WTC11 (cell line): ENCODE results near the gene SEC61A1. TPM values are rescaled to one million over a fixed set of nuclear protein-coding genes. Genes with fewer than 3 reads are reported as not detected.

Source experiments
- ATAC-seq: fragments of 200-7000 bp; cut with Tn5 transposase; 2 replicates; pipeline ENCODE4 v1.10.0; 2021; ENCODE audit warnings: mild to moderate bottlenecking, moderate library complexity
- CTCF ChIA-PET: fragments of 300-600 bp; sonication (Branson Sonifier 250); formaldehyde crosslinking; loops from one replicate; lab custom pipeline; 2021; ENCODE audit warnings: antibody characterized with exemption; lab: Charles Lee
- POLR2A ChIA-PET: fragments of 350-600 bp; sonication (Branson Sonifier 250); formaldehyde crosslinking; loops from one replicate; lab custom pipeline; 2021; ENCODE audit warnings: antibody characterized with exemption; lab: Charles Lee
- DNase-seq: peaks from one replicate; pipeline ENCODE4 v3.0.0; 2021; ENCODE audit warnings: low spot score
- H3K27ac Mint-ChIP-seq: 2 replicates; pipeline ENCODE4 v1.8.0; 2021; ENCODE audit warnings: mixed read lengths
- H3K27me3 Mint-ChIP-seq: 2 replicates; pipeline ENCODE4 v1.8.0; 2021; ENCODE audit warnings: low read depth, mild to moderate bottlenecking, moderate library complexity, mixed read lengths
- H3K36me3 Mint-ChIP-seq: 2 replicates; pipeline ENCODE4 v1.8.0; 2021; ENCODE audit warnings: mixed read lengths
- H3K4me1 Mint-ChIP-seq: 2 replicates; pipeline ENCODE4 v1.8.0; 2022; ENCODE audit warnings: mixed read lengths
- H3K4me3 Mint-ChIP-seq: 2 replicates; pipeline ENCODE4 v1.8.0; 2021; ENCODE audit warnings: mild to moderate bottlenecking, moderate library complexity, mixed read lengths
- H3K9me3 Mint-ChIP-seq: 2 replicates; pipeline ENCODE4 v1.8.0; 2021; ENCODE audit warnings: mixed read lengths
- AR ChIP-seq: fragments of 250-450 bp; sonication (Bioruptor Pico); IDR thresholded peaks from 2 replicates; pipeline ENCODE4 v1.9.0; 2021; ENCODE audit warnings: mild to moderate bottlenecking
- EMX1 ChIP-seq: fragments of 250-450 bp; sonication (Bioruptor Pico); IDR thresholded peaks from 2 replicates; pipeline ENCODE4 v1.8.0; 2021; ENCODE audit warnings: mild to moderate bottlenecking
- KAT7 ChIP-seq: sonication (generic); formaldehyde crosslinking; IDR thresholded peaks from 2 replicates; pipeline ENCODE4 v1.8.1; 2023; ENCODE audit warnings: missing genetic modification reagents, mild to moderate bottlenecking, borderline replicate concordance
- NFYB ChIP-seq: sonication (generic); formaldehyde crosslinking; conservative IDR thresholded peaks from 2 replicates; pipeline ENCODE4 v1.8.0; 2022; ENCODE audit warnings: low read depth, missing genetic modification reagents
- PRDM15 ChIP-seq: sonication (generic); formaldehyde crosslinking; IDR thresholded peaks from 2 replicates; pipeline ENCODE4 v1.8.0; 2022; ENCODE audit warnings: missing genetic modification reagents
- PREB ChIP-seq: sonication (generic); formaldehyde crosslinking; IDR thresholded peaks from 2 replicates; pipeline ENCODE4 v1.8.1; 2022; ENCODE audit warnings: mild to moderate bottlenecking, missing genetic modification reagents, moderate library complexity, borderline replicate concordance
- RORB ChIP-seq: fragments of 250-450 bp; sonication (Bioruptor Pico); IDR thresholded peaks from 2 replicates; pipeline ENCODE4 v1.9.0; 2021; ENCODE audit warnings: mild to moderate bottlenecking
- SOX15 ChIP-seq: fragments of 250-450 bp; sonication (Bioruptor Pico); IDR thresholded peaks from 2 replicates; pipeline ENCODE4 v1.9.0; 2021; ENCODE audit warnings: mild to moderate bottlenecking
- TEAD4 ChIP-seq: sonication (generic); formaldehyde crosslinking; IDR thresholded peaks from 2 replicates; pipeline ENCODE4 v1.8.0; 2022; ENCODE audit warnings: mild to moderate bottlenecking, missing genetic modification reagents
- ZBTB21 ChIP-seq: sonication (generic); formaldehyde crosslinking; IDR thresholded peaks from 2 replicates; pipeline ENCODE4 v1.8.1; 2023; ENCODE audit warnings: mild to moderate bottlenecking, missing genetic modification reagents, borderline replicate concordance
- ZMAT4 ChIP-seq: fragments of 250-450 bp; sonication (Bioruptor Pico); IDR thresholded peaks from 2 replicates; pipeline ENCODE4 v1.9.0; 2021; ENCODE audit warnings: mild to moderate bottlenecking
- ZNF121 ChIP-seq: sonication (generic); formaldehyde crosslinking; IDR thresholded peaks from 2 replicates; pipeline ENCODE4 v1.8.0; 2023; ENCODE audit warnings: missing genetic modification reagents
- ZNF317 ChIP-seq: sonication (generic); formaldehyde crosslinking; IDR thresholded peaks from 2 replicates; pipeline ENCODE4 v1.8.1; 2023; ENCODE audit warnings: low read depth, mild to moderate bottlenecking, moderate library complexity, missing genetic modification reagents, borderline replicate concordance
- ZNF423 ChIP-seq: fragments of 250-450 bp; sonication (Bioruptor Pico); IDR thresholded peaks from 2 replicates; pipeline ENCODE4 v2.1.2; 2022; ENCODE audit warnings: mild to moderate bottlenecking, moderate library complexity
- total RNA-seq: library from RNA; stranded (reverse); gene quantifications from 3 replicates; pipeline ENCODE4 v1.2.3, GENCODE V29; 2021
- TF ChIP-seq, protein P1 (sequence below): sonication (generic); formaldehyde crosslinking; IDR thresholded peaks from 2 replicates; pipeline ENCODE4 v1.8.0; 2022; ENCODE audit warnings: mild to moderate bottlenecking, missing genetic modification reagents
- TF ChIP-seq, protein P2 (sequence below): sonication (generic); formaldehyde crosslinking; IDR thresholded peaks from 2 replicates; pipeline ENCODE4 v1.8.1; 2022; ENCODE audit warnings: low read depth, mild to moderate bottlenecking, moderate library complexity, missing genetic modification reagents, borderline replicate concordance
- TF ChIP-seq, protein P3 (sequence below): sonication (generic); formaldehyde crosslinking; IDR thresholded peaks from 2 replicates; pipeline ENCODE4 v1.8.1; 2022; ENCODE audit warnings: missing genetic modification reagents, borderline replicate concordance

The SEC61A1 gene
- total RNA-seq, 1 experiment from 2014 or later: 152 TPM

GRCh38 chr3:128075522-128076482, 23.6 kb downstream of the SEC61A1 start (continued):
- 0 out of 2 replicates have a peak, but pooled peaks have one; percentile 18 for TF ChIP-seq TEAD4 (CRISPR knock-in tag)
- TF ChIP-seq, protein P1, sequence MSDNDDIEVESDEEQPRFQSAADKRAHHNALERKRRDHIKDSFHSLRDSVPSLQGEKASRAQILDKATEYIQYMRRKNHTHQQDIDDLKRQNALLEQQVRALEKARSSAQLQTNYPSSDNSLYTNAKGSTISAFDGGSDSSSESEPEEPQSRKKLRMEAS (CRISPR knock-in tag): peak; percentile 86
- no peak for TF ChIP-seq ZNF121 (CRISPR knock-in tag)

- TF ChIP-seq EMX1 (CRISPR knock-in tag) (0 out of 2 replicates have a peak, but pooled peaks have one; percentile 30), ZNF423 (CRISPR knock-in tag) (peak; percentile 85), ZMAT4 (CRISPR knock-in tag) (no peak)
- Mint-ChIP-seq H3K4me3 (peak overlapping the region; percentile 77), H3K36me3 (peaks cover 27% of the 10 kb centered on the region), H3K4me1 (peaks cover 12% of the 10 kb centered on the region), H3K9me3 (no peaks in the 10 kb centered on the region), H3K27ac (no peak overlapping the region), H3K27me3 (no peaks in the 10 kb centered on the region; the same call in 1 of the 2 replicates)
- POLR2A ChIA-PET: no interaction called here
- ATAC-seq (peak; percentile 4; the same call in 1 of the 2 replicates), DNase-seq (peak; percentile 30)
- CTCF ChIA-PET: interaction anchor here (0.9 to 4.7 kb wide), 9 partner anchors 10 to 421 kb away, joined by 3 to 34 read pairs (median 5); partner anchors contain the start of gene RUVBL1
Observed at GRCh38 chr3:128076483-128077201, 24.4 kb downstream of the SEC61A1 start.

- no peak for TF ChIP-seq PREB (CRISPR knock-in tag)
- no peak for TF ChIP-seq ZBTB21 (CRISPR knock-in tag)
- no peak for TF ChIP-seq RORB (CRISPR knock-in tag)
- TF ChIP-seq, protein P2, sequence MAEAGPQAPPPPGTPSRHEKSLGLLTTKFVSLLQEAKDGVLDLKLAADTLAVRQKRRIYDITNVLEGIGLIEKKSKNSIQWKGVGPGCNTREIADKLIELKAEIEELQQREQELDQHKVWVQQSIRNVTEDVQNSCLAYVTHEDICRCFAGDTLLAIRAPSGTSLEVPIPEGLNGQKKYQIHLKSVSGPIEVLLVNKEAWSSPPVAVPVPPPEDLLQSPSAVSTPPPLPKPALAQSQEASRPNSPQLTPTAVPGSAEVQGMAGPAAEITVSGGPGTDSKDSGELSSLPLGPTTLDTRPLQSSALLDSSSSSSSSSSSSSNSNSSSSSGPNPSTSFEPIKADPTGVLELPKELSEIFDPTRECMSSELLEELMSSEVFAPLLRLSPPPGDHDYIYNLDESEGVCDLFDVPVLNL (CRISPR knock-in tag): no peak
- TF ChIP-seq KAT7 (CRISPR knock-in tag): no peak
- no peak for TF ChIP-seq TEAD4 (CRISPR knock-in tag)
- no peak for TF ChIP-seq AR (CRISPR knock-in tag)
- no peak for TF ChIP-seq ZNF317 (CRISPR knock-in tag)
- TF ChIP-seq, protein P3, sequence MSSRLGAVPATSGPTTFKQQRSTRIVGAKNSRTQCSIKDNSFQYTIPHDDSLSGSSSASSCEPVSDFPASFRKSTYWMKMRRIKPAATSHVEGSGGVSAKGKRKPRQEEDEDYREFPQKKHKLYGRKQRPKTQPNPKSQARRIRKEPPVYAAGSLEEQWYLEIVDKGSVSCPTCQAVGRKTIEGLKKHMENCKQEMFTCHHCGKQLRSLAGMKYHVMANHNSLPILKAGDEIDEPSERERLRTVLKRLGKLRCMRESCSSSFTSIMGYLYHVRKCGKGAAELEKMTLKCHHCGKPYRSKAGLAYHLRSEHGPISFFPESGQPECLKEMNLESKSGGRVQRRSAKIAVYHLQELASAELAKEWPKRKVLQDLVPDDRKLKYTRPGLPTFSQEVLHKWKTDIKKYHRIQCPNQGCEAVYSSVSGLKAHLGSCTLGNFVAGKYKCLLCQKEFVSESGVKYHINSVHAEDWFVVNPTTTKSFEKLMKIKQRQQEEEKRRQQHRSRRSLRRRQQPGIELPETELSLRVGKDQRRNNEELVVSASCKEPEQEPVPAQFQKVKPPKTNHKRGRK (CRISPR knock-in tag): no peak
- TF ChIP-seq SOX15: no peak
- TF ChIP-seq NFYB (CRISPR knock-in tag): no peak
- no peak for TF ChIP-seq ZNF121 (CRISPR knock-in tag)
- no peak for TF ChIP-seq PRDM15 (CRISPR knock-in tag)
- Mint-ChIP-seq H3K9me3 (no peaks in the 10 kb centered on the region), H3K4me3 (peak overlapping the region; percentile 39), H3K27ac (no peak overlapping the region), H3K27me3 (no peaks in the 10 kb centered on the region; the same call in 1 of the 2 replicates), H3K36me3 (peaks cover 33% of the 10 kb centered on the region), H3K4me1 (peaks cover 12% of the 10 kb centered on the region)
- no peak for DNase-seq
- POLR2A ChIA-PET: no interaction called here
- ATAC-seq: no peak
- CTCF ChIA-PET: interaction anchor here (0.7 to 4.7 kb wide), 2 partner anchors 17 to 56 kb away, joined by 4 to 34 read pairs; no protein-coding TSS in a partner anchor
Observed at GRCh38 chr3:128077202-128077624, 25.0 kb downstream of the SEC61A1 start.
